SK-N-MC (cell line): ENCODE measurements around the gene TECR.

Experiments
- DNase-seq: peaks from one replicate; pipeline ENCODE4 v3.0.0-alpha.2; 2011; ENCODE audit warnings: low read depth, low spot score
- H3K27ac ChIP-seq: fragments of 200-600 bp; sonication (generic); 2 replicates; pipeline ENCODE4 v1.5.1; 2016; ENCODE audit warnings: mixed run types
- H3K36me3 ChIP-seq: fragments of 200-600 bp; sonication (generic); 2 replicates; pipeline ENCODE4 v1.6.1; 2017; ENCODE audit warnings: antibody characterized with exemption, low read length, mixed read lengths; ENCODE audit not compliant: insufficient read depth
- H3K4me3 ChIP-seq: fragments of 200-600 bp; sonication (generic); 2 replicates; pipeline ENCODE4 v1.5.1; 2016
- H3K9ac ChIP-seq: fragments of 200-600 bp; sonication (generic); 2 replicates; pipeline ENCODE4 v1.8.0; 2017; ENCODE audit warnings: mixed run types, mixed read lengths; ENCODE audit not compliant: insufficient read length
- H3K9me3 ChIP-seq: fragments of 200-600 bp; sonication (generic); 2 replicates; pipeline ENCODE4 v1.6.1; 2017; ENCODE audit warnings: low read depth, mild to moderate bottlenecking, antibody characterized with exemption, low read length, moderate library complexity, mixed read lengths
- EZH2 ChIP-seq: fragments of 200-600 bp; sonication (generic); IDR thresholded peaks from one replicate; pipeline ENCODE4 v1.6.1; 2017; ENCODE audit warnings: antibody characterized with exemption
- FOXP2 ChIP-seq: optimal IDR thresholded peaks from 2 replicates; pipeline ENCODE3; 2011; ENCODE audit warnings: mild to moderate bottlenecking, moderate library complexity; ENCODE audit not compliant: insufficient read depth; ENCODE audit errors: extremely low read length, control extremely low read depth
- POLR2AphosphoS5 ChIP-seq: IDR thresholded peaks from 2 replicates; pipeline ENCODE4 v1.6.1; 2012; ENCODE audit warnings: mild to moderate bottlenecking, low read depth, low read length, borderline replicate concordance

Gene TECR

DNA sequence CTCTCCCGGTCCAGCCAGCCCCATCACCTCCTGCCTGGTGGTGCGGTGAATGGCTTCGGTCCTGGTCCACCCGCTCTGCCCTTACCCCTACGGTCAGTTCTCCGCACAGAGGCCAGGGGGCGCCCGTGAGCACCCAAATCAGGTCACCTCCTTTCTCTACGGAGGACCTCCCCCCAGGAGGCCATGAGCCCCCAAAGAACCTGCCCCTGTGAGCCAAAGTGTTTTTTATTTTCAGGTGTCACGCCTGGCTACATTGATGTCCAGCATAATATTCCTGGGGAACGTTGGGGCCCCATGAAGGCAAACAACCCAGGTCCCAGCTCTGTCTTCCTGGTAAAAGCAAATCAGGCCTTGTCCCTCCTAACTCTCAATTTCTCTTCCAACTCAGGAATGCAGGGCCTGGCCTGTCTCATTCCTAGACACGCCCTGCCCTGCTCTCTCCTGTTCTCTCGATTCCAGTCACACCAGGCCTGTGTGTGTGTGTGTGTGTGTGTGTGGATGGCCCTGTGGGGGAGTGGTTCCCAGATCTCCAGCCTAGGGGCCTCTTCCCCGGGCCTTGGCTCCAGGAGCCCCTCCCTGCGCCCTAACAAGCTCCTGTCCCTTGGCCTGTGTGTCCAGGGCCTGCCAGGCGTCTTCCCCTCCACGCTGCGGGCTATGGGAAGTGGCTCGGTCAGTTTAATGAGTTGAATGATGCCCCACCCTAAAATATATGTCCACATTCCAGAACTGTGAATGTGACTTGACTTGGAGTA is 23.7 kb upstream of the TECR start:
- no peak overlapping the region for H3K9ac ChIP-seq
- DNase-seq, result no peak
- H3K9me3 ChIP-seq, result no peaks in the 10 kb centered on the region
- H3K4me3 ChIP-seq, result no peak overlapping the region
- TF ChIP-seq POLR2AphosphoS5, result no peak
- no peak for TF ChIP-seq FOXP2
- TF ChIP-seq EZH2, result no peak
- H3K27ac ChIP-seq, result no peak overlapping the region
- H3K36me3 ChIP-seq, result no peaks in the 10 kb centered on the region

GRCh38 chr19:14507704-14508542 is 21.5 kb upstream of the TECR start:
- H3K4me3 ChIP-seq, result no peak overlapping the region
- no peak overlapping the region for H3K27ac ChIP-seq
- H3K36me3 ChIP-seq, result no peaks in the 10 kb centered on the region
- DNase-seq, result no peak
- no peaks in the 10 kb centered on the region for H3K9me3 ChIP-seq
- no peak overlapping the region for H3K9ac ChIP-seq
- no peak for TF ChIP-seq EZH2
- TF ChIP-seq POLR2AphosphoS5, result no peak
- no peak for TF ChIP-seq FOXP2

DNA sequence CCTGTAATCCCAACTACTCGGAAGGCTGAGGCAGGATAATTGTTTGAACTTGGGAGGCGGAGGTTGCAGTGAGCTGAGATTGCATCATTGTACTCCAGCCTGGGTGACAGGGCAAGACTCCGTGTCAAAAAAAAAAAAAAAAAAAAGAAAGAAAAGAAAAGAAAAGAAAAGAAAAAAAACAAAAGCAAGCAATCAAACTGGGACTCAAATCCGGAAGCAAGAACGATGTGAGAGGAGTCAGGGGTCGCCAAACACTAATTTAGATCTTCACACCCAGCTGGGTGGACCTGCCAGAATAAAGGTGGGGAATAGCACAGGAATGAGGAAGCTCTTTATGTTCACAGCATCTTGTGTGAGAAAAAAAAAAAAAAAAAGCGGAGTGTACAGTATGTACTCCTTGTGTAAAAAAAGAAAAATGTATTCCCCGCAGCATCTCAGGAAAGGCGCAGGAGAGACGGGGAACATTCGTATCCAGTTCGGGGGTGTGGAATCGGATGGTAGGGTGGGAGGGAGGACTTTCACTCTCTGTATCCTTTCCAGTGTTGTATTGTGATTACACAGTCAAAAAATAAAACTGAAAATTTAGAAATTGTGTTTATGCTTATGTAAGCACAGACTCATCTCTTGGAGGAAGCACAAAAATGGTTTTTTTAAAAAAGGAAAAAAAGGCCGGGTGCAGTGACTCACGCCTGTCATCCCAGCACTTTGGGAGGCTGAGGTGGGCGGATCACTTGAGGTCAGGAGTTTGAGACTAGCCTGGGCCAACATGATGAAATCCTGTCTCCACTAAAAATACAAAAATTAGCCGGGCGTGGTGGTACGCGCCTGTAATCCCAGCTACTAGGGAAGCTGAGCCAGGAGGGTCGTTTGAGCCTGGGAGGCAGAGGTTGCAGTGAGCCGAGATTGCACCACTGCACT is 18.8 kb upstream of the TECR start:
- Histone ChIP-seq H3K9ac (no peak overlapping the region), H3K27ac (no peak overlapping the region), H3K4me3 (no peak overlapping the region), H3K9me3 (no peaks in the 10 kb centered on the region), H3K36me3 (peaks cover 16% of the 10 kb centered on the region)
- DNase-seq, result no peak
- TF ChIP-seq EZH2 (no peak), FOXP2 (no peak), POLR2AphosphoS5 (no peak)

DNA sequence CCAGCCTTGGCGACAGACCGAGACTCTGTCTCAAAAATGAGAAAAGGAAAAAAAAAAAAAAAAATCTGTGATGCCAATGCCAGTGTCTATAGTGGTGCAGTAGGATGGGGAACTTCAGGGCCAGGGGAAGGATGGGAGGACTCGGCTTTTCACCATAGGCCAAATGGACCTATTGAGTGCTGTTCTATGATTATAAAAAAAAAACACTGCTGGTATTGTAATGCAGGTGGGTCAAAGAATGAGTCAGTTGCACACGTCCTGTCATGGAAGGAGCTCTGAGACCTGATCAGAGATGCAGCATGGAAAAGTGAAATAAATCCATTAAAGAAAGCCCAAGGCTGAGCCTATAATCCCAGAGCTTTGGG is 18.2 kb upstream of the TECR start:
- no peak for DNase-seq
- Histone ChIP-seq H3K9ac (no peak overlapping the region), H3K9me3 (no peaks in the 10 kb centered on the region), H3K36me3 (peaks cover 22% of the 10 kb centered on the region), H3K27ac (no peak overlapping the region), H3K4me3 (no peak overlapping the region)
- no peak for TF ChIP-seq FOXP2
- no peak for TF ChIP-seq POLR2AphosphoS5
- TF ChIP-seq EZH2, result no peak

GRCh38 chr19:14512406-14512961 is 16.9 kb upstream of the TECR start:
- DNase-seq, result no peak
- Histone ChIP-seq H3K4me3 (no peak overlapping the region), H3K36me3 (peaks cover 31% of the 10 kb centered on the region), H3K9ac (no peak overlapping the region), H3K9me3 (no peaks in the 10 kb centered on the region), H3K27ac (no peak overlapping the region)
- TF ChIP-seq POLR2AphosphoS5, result no peak
- TF ChIP-seq EZH2, result no peak
- no peak for TF ChIP-seq FOXP2

- peaks cover 31% of the 10 kb centered on the region for H3K36me3 ChIP-seq
- TF ChIP-seq FOXP2 (no peak), POLR2AphosphoS5 (no peak), EZH2 (no peak)
- peak overlapping the region; percentile 60; the same call in 1 of the 2 replicates for H3K27ac ChIP-seq
- H3K9me3 ChIP-seq, result no peaks in the 10 kb centered on the region
- H3K9ac ChIP-seq, result no peak overlapping the region
- DNase-seq, result no peak
- H3K4me3 ChIP-seq, result no peak overlapping the region
These were observed 15.1 kb upstream of the TECR start for GRCh38 chr19:14514215-14514863.

GRCh38 chr19:14515501-14516047 is 13.8 kb upstream of the TECR start:
- Histone ChIP-seq H3K27ac (no peak overlapping the region), H3K4me3 (no peak overlapping the region), H3K9me3 (no peaks in the 10 kb centered on the region), H3K36me3 (peaks cover 31% of the 10 kb centered on the region), H3K9ac (no peak overlapping the region)
- no peak for DNase-seq
- TF ChIP-seq FOXP2, result no peak
- TF ChIP-seq EZH2, result no peak
- TF ChIP-seq POLR2AphosphoS5, result no peak
